H1 (cell line): Measurements from ENCODE around the gene ARHGEF19. TPM values are rescaled to one million over a fixed set of nuclear protein-coding genes. Genes with fewer than 3 reads are reported as not detected.
A peak's percentile ranks its signal among the peaks of the same experiment; 100 is the strongest.

Source experiments
- CTCF ChIA-PET: fragments of 300-600 bp; sonication (Branson Sonifier 250); formaldehyde crosslinking; loops from one replicate; lab custom pipeline; 2021; ENCODE audit not compliant: partially characterized antibody; lab: Charles Lee
- POLR2A ChIA-PET: fragments of 300-600 bp; sonication (Branson Sonifier 250); formaldehyde crosslinking; loops from one replicate; lab custom pipeline; 2021; ENCODE audit warnings: inconsistent platforms; ENCODE audit not compliant: partially characterized antibody; lab: Charles Lee
- DNase-seq, 2 experiments: peaks; one replicate each; pipeline versions ENCODE4 v3.0.0 to v3.0.0-alpha.2; 2010 to 2022; ENCODE audit warnings: low spot score in 2 of 2, low read depth in 1 of 2, mixed read lengths in 1 of 2
- FAIRE-seq: peaks from 2 replicates; lab custom pipeline; 2011; peaks lifted over from hg19 to GRCh38; lab: Jason Lieb, UNC
- H2AFZ ChIP-seq: 2 replicates; pipeline ENCODE4 v1.8.1; 2012; ENCODE audit warnings: low read length, inconsistent platforms
- H2AK5ac ChIP-seq: 2 replicates; pipeline ENCODE4 v1.6.1; 2013; ENCODE audit warnings: low read depth, low read length
- H2BK120ac ChIP-seq: replicated peaks from 2 replicates; pipeline ENCODE3; 2013; ENCODE audit warnings: low read depth, low read length, inconsistent platforms
- H2BK12ac ChIP-seq: 2 replicates; pipeline ENCODE4 v1.6.1; 2013; ENCODE audit warnings: low read depth, low read length
- H2BK15ac ChIP-seq: 2 replicates; pipeline ENCODE4 v1.6.1; 2013; ENCODE audit warnings: low read length
- H2BK20ac ChIP-seq: 2 replicates; pipeline ENCODE4 v1.6.1; 2013; ENCODE audit warnings: low read length
- H2BK5ac ChIP-seq: 2 replicates; pipeline ENCODE4 v1.6.1; 2013; ENCODE audit warnings: low read depth, low read length
- H3K14ac ChIP-seq: 2 replicates; pipeline ENCODE4 v1.6.1; 2013; ENCODE audit warnings: inconsistent platforms; ENCODE audit not compliant: insufficient read length
- H3K18ac ChIP-seq: 2 replicates; pipeline ENCODE4 v1.6.1; 2013; ENCODE audit warnings: low read length; ENCODE audit errors: extremely low read depth
- H3K23ac ChIP-seq: 2 replicates; pipeline ENCODE4 v1.6.1; 2013; ENCODE audit warnings: inconsistent platforms; ENCODE audit not compliant: insufficient read length
- H3K23me2 ChIP-seq: 2 replicates; pipeline ENCODE4 v1.6.1; 2013; ENCODE audit warnings: low read depth, low read length
- H3K27ac ChIP-seq: 2 replicates; pipeline ENCODE4 v1.6.1; 2011; ENCODE audit warnings: low read depth, low read length, inconsistent platforms
- H3K27me3 ChIP-seq, 4 experiments: replicated peaks in 1 of 4; 1 replicate in 1 of 4; 2 replicates in 3 of 4; pipeline versions ENCODE4 v1.6.1 to v1.8.1; 2011 to 2013; ENCODE audit warnings: low read length in 3 of 4, mild to moderate bottlenecking in 3 of 4, inconsistent platforms in 2 of 4, mixed read lengths in 2 of 4, moderate library complexity in 1 of 4; ENCODE audit not compliant: control insufficient read depth in 3 of 4, insufficient read depth in 3 of 4; ENCODE audit errors: extremely low read depth in 1 of 4
- H3K36me3 ChIP-seq, 4 experiments: 2 replicates each; pipeline versions ENCODE4 v1.6.1 to v1.8.1; 2011 to 2013; ENCODE audit warnings: mild to moderate bottlenecking in 4 of 4, low read length in 3 of 4, moderate library complexity in 2 of 4, control low read depth in 1 of 4, inconsistent platforms in 1 of 4; ENCODE audit not compliant: insufficient read depth in 4 of 4, control insufficient read depth in 2 of 4
- H3K4ac ChIP-seq: replicated peaks from 2 replicates; pipeline ENCODE3; 2013; ENCODE audit warnings: low read length, low read depth, mixed read lengths, inconsistent platforms; ENCODE audit not compliant: insufficient read length
- H3K4me1 ChIP-seq, 4 experiments: replicated peaks in 1 of 4; 1 replicate in 1 of 4; 2 replicates in 3 of 4; pipeline versions ENCODE4 v1.6.1 to v1.8.1; 2011 to 2013; ENCODE audit warnings: low read length in 3 of 4, inconsistent platforms in 2 of 4, mixed read lengths in 1 of 4; ENCODE audit not compliant: insufficient read depth in 4 of 4, control insufficient read depth in 3 of 4
- H3K4me2 ChIP-seq, 2 experiments: 2 replicates each; pipeline versions ENCODE4 v1.6.1 to v1.8.1; 2011 to 2013; ENCODE audit warnings: low read depth in 2 of 2, low read length in 2 of 2, control low read depth in 1 of 2, inconsistent platforms in 1 of 2, mild to moderate bottlenecking in 1 of 2; ENCODE audit not compliant: insufficient read depth in 1 of 2
- H3K4me3 ChIP-seq, 4 experiments: fragments of 200-600, 300-600 bp in 1 of 4; sonication (generic), shearing (Covaris generic), sonication (Bioruptor Twin) in 1 of 4; 2 replicates each; pipeline versions ENCODE4 v1.5.1 to v1.8.1; 2011 to 2016; ENCODE audit warnings: low read length in 4 of 4, low read depth in 3 of 4, control low read depth in 2 of 4, inconsistent platforms in 2 of 4, mild to moderate bottlenecking in 2 of 4, mixed read lengths in 1 of 4, moderate library complexity in 1 of 4; ENCODE audit not compliant: insufficient read depth in 2 of 4; ENCODE audit errors: extremely low read depth in 1 of 4
- H3K56ac ChIP-seq: replicated peaks from 2 replicates; pipeline ENCODE3; 2013; ENCODE audit warnings: low read depth, mild to moderate bottlenecking, mixed read lengths, low read length, inconsistent platforms; ENCODE audit not compliant: insufficient read length
- H3K79me1 ChIP-seq: 2 replicates; pipeline ENCODE4 v1.6.1; 2013; ENCODE audit warnings: low read depth, low read length, control low read depth
- H3K79me2 ChIP-seq, 2 experiments: 2 replicates each; pipeline versions ENCODE4 v1.6.1 to v1.8.1; 2012 to 2013; ENCODE audit warnings: low read length in 2 of 2, mild to moderate bottlenecking in 2 of 2, inconsistent platforms in 1 of 2; ENCODE audit not compliant: insufficient read depth in 2 of 2, control insufficient read depth in 1 of 2
- H3K9ac ChIP-seq, 4 experiments: replicated peaks in 1 of 4; 1 replicate in 1 of 4; 2 replicates in 3 of 4; pipeline versions ENCODE4 v1.6.1 to v1.8.1; 2011 to 2013; ENCODE audit warnings: low read depth in 3 of 4, low read length in 3 of 4, control low read depth in 2 of 4, mild to moderate bottlenecking in 2 of 4, moderate library complexity in 2 of 4, inconsistent platforms in 1 of 4; ENCODE audit errors: extremely low read depth in 1 of 4
- H3K9me3 ChIP-seq, 2 experiments: 2 replicates each; pipeline versions ENCODE4 v1.6.1 to v1.8.1; 2012 to 2013; ENCODE audit warnings: mild to moderate bottlenecking in 2 of 2, moderate library complexity in 2 of 2, control low read depth in 1 of 2, inconsistent platforms in 1 of 2, low read depth in 1 of 2, low read length in 1 of 2, mixed read lengths in 1 of 2; ENCODE audit not compliant: insufficient read depth in 2 of 2
- H4K20me1 ChIP-seq, 2 experiments: replicated peaks in 1 of 2; 2 replicates each; pipeline versions ENCODE3 to v1.8.1; 2011 to 2013; ENCODE audit warnings: inconsistent platforms in 2 of 2, low read length in 2 of 2, mild to moderate bottlenecking in 1 of 2; ENCODE audit not compliant: insufficient read depth in 2 of 2, control insufficient read depth in 1 of 2
- H4K5ac ChIP-seq: 2 replicates; pipeline ENCODE4 v1.6.1; 2013; ENCODE audit warnings: low read length, low read depth, mixed read lengths, inconsistent platforms; ENCODE audit not compliant: insufficient read length
- H4K8ac ChIP-seq: 2 replicates; pipeline ENCODE4 v1.8.0; 2013; ENCODE audit warnings: mild to moderate bottlenecking, moderate library complexity, low read length, inconsistent platforms; ENCODE audit not compliant: insufficient read depth; ENCODE audit errors: extremely low read depth
- H4K91ac ChIP-seq: replicated peaks from 2 replicates; pipeline ENCODE3; 2013; ENCODE audit warnings: low read length, mixed read lengths, inconsistent platforms; ENCODE audit not compliant: insufficient read length
- CTBP2 ChIP-seq: IDR thresholded peaks from 2 replicates; pipeline ENCODE4 v1.7.0; 2011; ENCODE audit warnings: borderline replicate concordance, mild to moderate bottlenecking, moderate library complexity, mixed read lengths, low read length; ENCODE audit not compliant: insufficient read depth, insufficient read length
- POLR2AphosphoS5 ChIP-seq: IDR thresholded peaks from 2 replicates; pipeline ENCODE4 v1.6.1; 2011; ENCODE audit warnings: low read depth, low read length
- WGBS, 2 experiments: shearing (Covaris generic) in 1 of 2; methylation state at CpG; one replicate each; pipeline versions ENCODE4 v1.1.6 to v1.1.7; 2013 to 2015; ENCODE audit warnings: low lambda C conversion rate in 2 of 2, mixed read lengths in 2 of 2, inconsistent platforms in 1 of 2, low coverage in 1 of 2, missing lambda C conversion rate in 1 of 2; ENCODE audit not compliant: insufficient replicate concordance in 2 of 2, insufficient coverage in 1 of 2, insufficient read length in 1 of 2; ENCODE audit errors: extremely low coverage in 1 of 2, missing lambda C conversion rate in 1 of 2; 5-methylcytosine and 5-hydroxymethylcytosine counted together
- polyA plus RNA-seq, 7 experiments: library from polyadenylated mRNA; depleted of rRNA in 3 of 7; stranded (reverse) in 5 of 7; unstranded in 2 of 7; fragments of >200 nt in 5 of 7; fragments of 200-250 nt in 2 of 7; gene quantifications; 1 replicate in 5 of 7; 2 replicates in 1 of 7; 4 replicates in 1 of 7; pipeline versions ENCODE4 v1.2.1 to v1.2.3, GENCODE V29; 2011 to 2013; ENCODE audit warnings: missing spikeins in 2 of 7, mixed read lengths in 2 of 7
- total RNA-seq: library from RNA; stranded (reverse); fragmentation: NEBNext Ultra II Directional; extraction: Animal tissue kit (Norgen Biotek cat#: 25700); gene quantifications from 2 replicates; pipeline ENCODE4 v1.2.1, GENCODE V29; 2021

Gene ARHGEF19
- total and polyA plus RNA-seq, 2 of the 8 experiments (the other 6 are each of a cell fraction or from before 2014, with no cell fraction given), result 47.5 to 56.4 TPM

GRCh38 chr1:16243215-16243610 lies 30.8 kb upstream of the ARHGEF19 start:
- Histone ChIP-seq H3K4ac (no peak overlapping the region), H2BK15ac (no peak overlapping the region), H4K91ac (no peak overlapping the region), H3K14ac (no peak overlapping the region), H3K56ac (no peak overlapping the region), H3K9ac (no peak overlapping the region), H2BK20ac (no peak overlapping the region), H4K8ac (no peak overlapping the region), H3K18ac (no peak overlapping the region), H3K27me3 (no peaks in the 10 kb centered on the region), H3K23me2 (no peaks in the 10 kb centered on the region), H2BK5ac (no peak overlapping the region), H4K5ac (no peak overlapping the region), H3K79me1 (no peaks in the 10 kb centered on the region), H2AK5ac (no peak overlapping the region), H3K36me3 (peaks cover 0 to 4% (median 0%) of the 10 kb centered on the region in 4 experiments; a peak in 2 of 8 replicates), H2BK12ac (no peak overlapping the region), H2BK120ac (no peak overlapping the region), H3K4me1 (peaks cover 0 to 3% (median 0%) of the 10 kb centered on the region in 4 experiments; a peak in 1 of 7 replicates), H3K27ac (no peak overlapping the region), H3K4me2 (no peak overlapping the region), H2AFZ (no peak overlapping the region), H3K79me2 (no peaks in the 10 kb centered on the region), H3K23ac (no peak overlapping the region), H3K9me3 (no peaks in the 10 kb centered on the region), H4K20me1 (peaks cover 2 to 5% of the 10 kb centered on the region in 2 experiments), H3K4me3 (no peak overlapping the region)
- FAIRE-seq (no peak), DNase-seq (no peak)
- POLR2A ChIA-PET, result interaction anchor here (1.1 kb wide), 1 partner anchor 15 kb away, joined by 4 read pairs; no protein-coding TSS in a partner anchor
- TF ChIP-seq CTBP2, result no peak
- TF ChIP-seq POLR2AphosphoS5, result peak; percentile 27; the same call in 1 of the 2 replicates
- WGBS, 2 experiments, result 86% methylated on average over 8 of the region's 8 CpGs; no CpG with 5 or more reads in 1 of the 2 experiments
- CTCF ChIA-PET, result interaction anchor here (0.6 to 9.0 kb wide), 17 partner anchors 11 to 174 kb away, joined by 3 to 106 read pairs (median 7); partner anchors contain the start of genes ARHGEF19 and CPLANE2
